Fibroblast of skin of right biceps (primary cell): ENCODE results near the gene STAB2.

ENCODE experiments used
- DNase-seq: peaks from one replicate; pipeline ENCODE4 v3.0.0-alpha.2; 2013

STAB2 gene

DNA sequence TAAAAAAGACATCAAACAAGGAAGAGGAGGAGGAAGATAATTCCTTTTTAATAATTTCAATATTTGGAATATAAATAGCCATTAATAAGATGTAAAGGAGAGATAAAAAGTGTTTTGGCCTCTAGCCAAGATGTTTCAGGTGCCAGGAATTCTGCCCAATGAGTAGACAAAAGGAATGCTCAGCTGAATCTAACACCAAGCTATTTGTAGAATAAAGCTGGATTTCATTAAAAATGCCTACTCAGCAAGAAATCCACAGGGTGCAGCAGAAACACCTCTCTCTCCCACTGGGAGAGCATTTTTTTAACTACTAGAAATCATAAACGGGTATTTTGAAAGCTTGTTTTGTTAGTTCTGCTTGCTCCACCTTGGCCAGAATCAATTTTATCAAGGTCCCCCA lies 4.1 kb upstream of the STAB2 start:
- no peak for DNase-seq

DNA sequence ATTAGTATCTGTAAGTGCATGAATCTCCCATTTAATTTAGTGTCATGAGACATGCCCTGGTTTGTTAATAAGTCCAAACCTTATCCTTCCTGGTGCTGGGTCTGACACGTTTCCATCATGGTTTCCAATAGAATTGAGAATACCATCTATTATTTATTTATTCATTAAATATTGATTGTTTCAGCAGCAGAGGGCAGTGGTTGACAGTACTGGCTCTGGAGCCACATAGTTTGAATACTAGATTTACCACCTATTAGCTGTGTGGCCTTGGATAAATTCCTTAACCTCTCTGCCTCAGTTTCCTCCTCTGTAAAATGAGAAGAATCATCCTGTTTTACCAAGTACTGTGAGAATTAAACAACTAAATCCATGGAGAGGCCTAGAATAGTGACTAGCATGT lies 941 bp upstream of the STAB2 start:
- DNase-seq, result no peak

DNA sequence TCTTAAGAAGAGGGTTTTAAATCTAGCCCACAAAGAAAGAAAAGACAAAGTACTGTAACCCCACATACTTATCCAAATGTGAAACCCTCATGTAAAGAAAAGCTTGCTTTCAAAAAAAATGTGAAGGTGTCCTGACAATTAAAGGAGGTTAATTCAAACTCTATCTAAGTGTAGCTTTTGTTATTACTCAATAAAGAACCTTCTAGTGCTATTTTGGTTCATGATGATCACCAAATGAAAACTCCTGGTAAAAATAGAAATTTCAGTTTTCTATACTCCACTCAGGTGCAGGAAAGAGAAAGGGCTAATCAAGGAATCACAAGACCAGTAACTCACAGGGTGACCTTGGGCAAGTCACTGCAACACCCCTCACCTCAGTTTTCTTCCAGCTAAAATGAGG lies 1.6 kb downstream of the STAB2 start:
- DNase-seq, result no peak

DNA sequence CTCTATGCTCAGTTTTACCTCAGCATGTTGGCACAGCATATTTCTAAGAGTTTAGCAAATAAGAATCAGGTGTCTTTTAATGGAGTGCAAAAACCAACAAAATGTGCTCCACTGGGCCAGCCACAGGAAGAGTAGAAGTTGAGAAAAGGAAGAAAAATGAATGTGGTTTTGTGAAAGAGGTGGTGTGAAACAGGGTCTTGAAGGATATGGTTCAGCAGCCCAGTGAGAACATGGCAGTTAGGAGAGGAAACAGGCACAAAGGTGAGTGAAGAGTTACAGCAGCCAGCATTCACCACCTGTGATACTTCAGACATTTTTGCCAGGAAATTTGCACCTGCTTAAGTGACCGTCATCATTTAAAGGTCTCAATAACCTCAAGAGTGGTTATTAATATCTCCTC lies 2.4 kb downstream of the STAB2 start:
- no peak for DNase-seq

DNA sequence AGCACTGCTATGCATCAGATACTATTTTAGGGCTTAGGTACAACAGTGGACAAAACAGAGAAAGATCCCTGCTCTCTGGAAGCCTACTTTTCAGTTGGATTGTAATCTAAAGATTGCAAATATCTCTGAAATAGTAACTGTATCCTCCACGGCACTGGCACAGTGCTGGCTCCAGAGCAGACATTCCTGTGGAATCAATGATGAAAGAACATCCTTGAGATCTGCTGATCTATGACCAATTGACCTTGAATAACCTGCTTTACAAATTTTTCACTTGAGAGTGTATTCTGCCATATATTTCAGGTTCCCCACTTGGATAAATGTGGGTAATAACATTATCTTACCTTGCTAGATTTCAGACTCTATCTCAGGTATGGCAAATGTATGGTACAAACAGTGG lies 3.2 kb downstream of the STAB2 start:
- no peak for DNase-seq

DNA sequence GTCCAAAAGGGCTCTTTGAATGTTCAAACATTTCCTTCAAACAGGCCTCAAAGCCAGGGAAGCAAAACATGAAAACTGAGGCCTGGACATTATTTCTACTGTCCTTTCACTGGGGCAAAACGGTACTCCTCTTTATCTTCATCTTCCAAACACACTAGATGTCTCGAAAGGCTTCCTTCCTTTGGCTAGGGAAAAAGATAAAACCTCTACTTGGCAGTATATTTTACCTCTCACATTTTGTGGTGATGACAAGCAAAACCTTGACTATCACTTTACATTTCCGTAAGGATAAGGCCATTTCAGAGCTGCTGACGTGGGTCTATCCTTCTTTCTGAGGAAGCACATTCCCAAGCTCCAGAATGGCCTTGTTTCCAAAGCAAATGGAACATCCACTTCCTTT lies 9.9 kb downstream of the STAB2 start:
- DNase-seq, result no peak

DNA sequence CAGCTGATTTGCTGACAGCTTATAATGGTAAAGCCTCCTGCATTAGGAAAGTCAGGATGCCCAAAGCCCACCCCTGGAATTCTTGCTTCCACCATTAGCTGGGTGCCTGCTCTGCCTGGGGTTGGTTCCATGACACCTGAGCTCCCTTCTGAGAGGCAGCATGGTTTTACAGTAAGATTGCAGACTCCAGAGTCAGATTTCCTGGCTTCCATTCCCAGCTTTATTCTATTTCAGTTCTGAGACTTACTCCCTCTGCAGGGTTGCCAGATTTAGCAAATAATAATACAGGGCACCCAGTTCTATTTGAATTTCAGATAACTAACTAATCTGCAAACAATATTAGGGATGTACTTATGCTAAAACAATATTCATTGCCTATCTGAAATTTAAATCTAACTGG lies 12.2 kb downstream of the STAB2 start:
- DNase-seq, result no peak

DNA sequence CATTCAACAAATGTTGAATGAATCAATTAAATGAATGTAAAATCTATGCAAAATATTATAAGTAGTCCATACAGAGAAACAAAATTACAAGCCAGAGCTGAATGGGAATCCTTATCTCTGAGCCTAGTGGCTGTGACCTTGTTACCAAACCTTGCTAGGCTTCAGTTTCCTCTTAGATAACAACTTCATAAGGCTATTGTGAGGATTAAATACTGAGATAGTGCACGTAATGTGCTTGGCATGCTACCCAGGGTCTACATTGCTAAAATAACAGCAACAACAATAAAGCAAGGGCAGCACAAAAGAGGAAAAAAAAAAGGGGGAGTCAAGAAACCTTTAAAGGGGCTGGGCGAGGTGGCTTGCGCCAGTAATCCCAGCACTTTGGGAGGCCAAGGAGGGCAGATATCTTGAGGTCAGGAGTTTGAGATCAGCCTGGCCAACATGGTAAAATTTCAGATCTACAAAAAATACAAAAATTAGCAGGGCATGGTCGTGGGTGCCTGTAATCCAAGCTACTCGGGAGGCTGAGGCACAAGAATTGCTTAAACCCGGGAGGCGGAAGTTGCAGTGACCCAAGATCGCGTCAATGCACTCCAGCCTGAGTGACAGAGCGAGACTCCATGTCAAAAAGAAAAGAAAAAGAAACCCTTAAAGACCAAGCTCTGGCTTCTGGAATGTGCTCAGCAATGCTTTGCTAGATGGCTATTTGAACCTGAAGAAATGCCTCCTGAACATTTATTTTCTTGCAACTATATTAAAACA lies 14.1 kb downstream of the STAB2 start:
- no peak for DNase-seq

DNA sequence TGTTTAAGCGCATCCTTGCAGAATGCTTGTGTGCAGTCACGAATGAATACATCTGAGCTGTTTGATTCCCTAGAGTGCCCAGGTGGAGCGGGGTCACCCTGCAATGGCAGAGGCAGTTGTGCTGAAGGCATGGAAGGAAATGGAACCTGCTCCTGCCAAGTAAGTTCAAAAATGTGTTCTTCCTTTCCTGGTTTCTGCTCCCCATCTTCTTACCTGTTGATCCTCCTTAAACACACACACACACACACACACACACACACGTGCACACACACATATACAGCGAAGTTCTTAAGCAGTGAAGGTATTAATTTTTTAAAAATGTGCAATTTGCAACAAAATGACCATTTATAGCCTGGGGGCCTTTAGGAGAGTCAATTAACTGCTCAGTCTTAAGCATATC lies 33.3 kb downstream of the STAB2 start:
- DNase-seq, result no peak

DNA sequence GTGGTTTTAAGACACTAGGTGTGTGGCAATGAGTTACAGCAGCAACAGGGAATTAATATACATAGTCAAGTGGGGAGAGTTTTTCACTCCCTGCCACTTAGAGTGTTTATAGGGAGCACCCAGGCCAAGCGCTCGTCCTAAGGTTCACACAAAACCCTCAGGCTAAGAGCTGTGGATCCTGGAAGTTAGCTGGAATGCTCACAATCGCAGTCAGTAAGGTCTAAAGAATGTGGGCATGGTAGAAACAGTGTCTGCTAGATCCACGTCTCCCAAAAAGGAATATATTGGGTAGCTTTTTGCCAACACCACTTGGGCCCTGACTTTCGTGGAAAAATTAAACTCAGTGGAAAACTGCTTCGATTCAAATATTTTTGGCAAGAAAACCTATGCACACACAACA lies 36.6 kb downstream of the STAB2 start:
- DNase-seq, result no peak

DNA sequence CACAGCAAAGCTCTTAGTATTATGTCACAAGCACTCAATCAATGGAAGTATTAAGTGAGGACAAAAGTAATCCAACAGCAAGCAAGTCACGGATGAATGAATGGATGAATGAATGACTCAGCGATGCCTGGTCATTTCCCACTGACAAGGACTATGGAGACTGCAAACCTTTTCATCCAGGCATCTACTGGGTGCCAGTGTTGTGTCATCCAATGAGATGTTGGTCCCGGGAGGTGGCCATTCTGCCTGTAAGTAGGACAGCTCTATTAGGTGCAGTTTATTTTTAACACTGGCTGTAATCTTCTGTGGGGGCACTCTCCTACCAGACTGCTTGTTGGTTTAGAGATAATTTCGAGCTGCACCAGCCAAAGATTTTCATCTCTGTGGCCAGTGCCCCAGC lies 39.4 kb downstream of the STAB2 start:
- DNase-seq, result peak; percentile 34

DNA sequence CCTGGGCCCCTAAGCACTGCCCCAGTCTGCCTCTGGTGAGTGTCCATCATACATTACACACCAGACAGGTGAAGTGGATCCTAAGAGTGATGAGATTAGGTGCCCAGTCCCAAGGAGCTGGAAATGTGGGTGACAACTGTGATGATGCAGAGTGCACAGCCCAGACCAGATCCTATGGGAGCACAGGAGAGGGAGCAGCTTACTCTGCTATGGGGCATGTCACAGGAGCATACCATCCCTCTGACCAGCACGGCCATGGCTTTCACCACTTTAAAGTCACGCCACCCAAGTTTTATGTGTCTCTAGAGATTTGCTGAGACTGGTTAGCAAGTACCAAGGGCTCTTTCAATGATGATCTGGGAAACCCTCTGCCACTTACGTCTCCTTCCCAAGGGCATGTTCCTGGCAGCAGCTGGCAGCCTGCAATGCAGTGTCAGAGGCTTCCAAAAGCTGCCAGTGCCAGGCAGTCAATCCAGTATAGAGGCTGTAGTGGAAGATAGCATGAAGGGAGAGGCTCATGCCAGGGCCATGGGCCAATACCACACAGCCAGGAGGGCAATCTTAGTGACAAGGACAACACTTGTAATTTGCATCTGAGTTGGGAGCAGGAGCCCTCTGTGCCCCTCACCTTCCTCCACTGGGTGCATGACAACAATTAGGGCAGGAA lies 40.2 kb downstream of the STAB2 start:
- DNase-seq, result no peak

DNA sequence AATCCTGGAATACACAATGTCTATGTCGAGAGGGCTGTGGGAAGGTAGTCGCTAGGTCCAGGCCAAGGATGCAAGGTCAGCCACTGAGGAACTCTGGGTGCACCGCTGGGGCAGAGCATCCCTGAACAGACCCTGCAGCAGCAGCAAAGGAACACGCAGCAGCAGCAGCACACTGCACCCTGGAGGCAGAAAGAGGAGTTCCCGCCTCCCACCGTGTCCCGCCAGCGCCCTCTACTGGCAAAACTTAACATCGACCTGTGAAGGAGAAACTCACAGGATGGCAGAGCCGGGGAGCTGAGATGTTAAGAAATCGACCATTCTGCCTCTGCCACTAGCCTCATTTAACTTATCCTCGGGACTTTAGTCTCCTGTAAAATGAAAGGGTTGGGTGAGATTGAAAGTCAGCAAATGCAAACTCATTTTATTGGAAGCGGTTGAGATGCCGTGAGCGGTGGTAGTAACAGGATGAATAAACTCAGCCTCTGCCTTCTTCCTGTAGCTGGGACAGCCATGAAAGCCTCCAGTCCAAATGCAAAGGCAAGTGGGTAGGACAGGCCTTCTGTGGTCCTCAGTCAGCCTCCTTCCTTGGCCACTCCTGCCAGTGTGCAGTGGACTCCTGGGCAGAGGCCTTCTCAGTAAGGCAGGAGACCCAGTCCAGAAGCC lies 45.6 kb downstream of the STAB2 start:
- DNase-seq, result peak; percentile 52

DNA sequence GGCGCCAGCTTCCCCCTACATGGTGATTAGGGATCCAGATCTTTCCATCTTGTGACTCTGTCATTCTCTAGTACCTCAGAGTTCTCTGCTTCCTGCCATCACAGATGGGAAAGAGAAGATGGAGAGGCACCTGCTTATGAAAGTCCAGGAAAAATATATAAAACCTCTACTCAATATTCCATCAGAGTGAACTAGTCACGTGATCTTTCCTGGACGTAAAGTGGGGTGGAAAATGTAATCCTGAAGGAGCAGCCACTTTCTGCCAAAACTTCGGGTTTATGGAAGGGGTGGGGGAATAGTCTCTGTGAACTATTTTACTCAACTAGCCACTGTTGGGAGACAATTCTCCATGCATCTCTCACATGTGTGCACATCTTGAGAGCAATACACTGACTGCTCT lies 47.7 kb downstream of the STAB2 start:
- DNase-seq, result no peak

DNA sequence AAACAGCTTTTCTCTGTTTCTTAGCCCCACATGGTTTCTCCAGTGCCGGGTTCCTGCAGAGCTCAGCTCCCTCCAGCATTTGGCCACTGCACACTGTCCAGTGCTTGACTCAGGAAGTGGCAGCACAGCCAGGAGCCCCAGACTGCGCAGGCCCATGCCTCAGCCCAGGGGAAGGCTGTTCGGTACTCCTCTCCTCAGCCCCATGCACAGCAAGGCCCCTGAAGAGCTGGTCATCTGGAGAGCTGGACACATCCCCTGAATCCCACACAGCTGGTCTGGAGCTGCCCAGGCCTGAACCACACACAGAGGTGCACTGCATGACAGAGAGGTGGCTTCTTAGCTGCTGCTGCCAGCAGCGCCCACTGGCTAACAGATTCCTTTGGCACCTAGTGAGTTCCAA lies 48.3 kb downstream of the STAB2 start:
- no peak for DNase-seq

DNA sequence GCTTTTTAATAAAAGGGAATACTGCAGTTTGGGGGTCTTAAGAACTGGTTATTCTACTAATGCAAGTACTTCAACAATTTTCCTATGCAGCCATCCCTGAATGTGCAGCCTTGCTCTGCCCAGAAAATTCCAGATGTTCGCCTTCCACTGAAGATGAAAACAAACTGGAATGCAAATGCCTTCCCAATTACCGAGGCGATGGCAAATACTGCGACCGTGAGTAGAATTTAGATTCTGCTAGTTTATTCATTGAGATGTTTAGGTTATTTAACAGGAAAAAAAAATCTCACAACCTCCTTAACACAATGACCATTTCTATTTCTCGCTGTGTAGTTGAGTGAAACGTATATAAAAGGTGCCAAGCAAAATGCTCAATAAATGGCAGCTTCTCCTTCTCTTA lies 49.9 kb downstream of the STAB2 start:
- DNase-seq, result no peak

DNA sequence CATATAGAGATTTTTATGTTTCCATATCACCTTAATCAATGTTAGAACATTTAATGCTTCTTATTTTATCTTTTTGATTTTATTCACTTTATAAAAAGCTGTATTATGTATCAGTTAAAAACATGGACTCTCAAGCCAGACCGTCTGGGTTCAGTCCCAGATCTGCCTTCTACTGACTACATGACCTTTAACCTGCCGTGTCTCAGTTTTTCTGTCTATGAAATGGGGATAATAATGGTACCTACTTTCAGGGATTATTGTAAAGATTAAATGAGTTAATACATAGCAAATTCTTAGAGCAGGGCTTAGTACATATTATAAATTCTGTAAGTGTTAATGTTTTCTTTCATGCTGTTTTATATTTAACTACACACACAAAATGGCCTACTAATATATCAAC lies 50.4 kb downstream of the STAB2 start:
- DNase-seq, result no peak

DNA sequence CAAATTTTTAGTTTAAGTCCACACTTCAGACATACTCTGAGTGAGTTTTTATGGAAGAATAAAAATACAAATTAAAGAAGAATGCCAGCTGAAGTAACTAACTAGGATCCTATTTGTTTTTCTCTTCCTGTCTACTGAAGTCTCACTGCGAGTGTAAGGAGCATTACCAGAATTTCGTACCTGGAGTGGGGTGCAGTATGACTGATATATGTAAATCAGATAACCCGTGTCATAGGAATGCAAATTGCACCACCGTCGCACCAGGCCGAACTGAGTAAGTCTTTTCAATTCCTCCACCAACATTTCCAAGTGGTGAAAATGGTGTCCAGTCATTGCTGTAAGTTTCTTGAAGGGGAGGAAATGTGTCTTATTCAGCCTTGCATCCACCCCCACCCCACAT lies 52.9 kb downstream of the STAB2 start:
- DNase-seq, result no peak

DNA sequence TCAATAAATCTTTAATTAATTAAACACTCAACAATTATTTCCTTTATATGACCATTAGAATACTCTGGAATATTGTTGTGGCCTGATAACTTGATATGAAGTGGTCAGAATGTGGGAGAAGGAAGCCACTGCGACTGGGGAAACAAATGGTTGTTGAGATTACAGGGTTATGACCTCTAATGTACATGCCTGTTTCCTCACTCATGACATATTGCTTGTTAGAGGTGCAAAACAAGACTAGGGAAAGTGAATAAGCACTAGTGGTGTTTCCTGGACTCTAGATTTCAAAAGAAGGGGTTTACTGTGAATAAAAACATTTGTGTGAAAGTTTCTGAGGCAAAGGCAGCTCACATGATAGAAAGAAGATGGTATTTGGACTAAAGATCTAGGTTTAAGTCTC lies 53.3 kb downstream of the STAB2 start:
- DNase-seq, result no peak

DNA sequence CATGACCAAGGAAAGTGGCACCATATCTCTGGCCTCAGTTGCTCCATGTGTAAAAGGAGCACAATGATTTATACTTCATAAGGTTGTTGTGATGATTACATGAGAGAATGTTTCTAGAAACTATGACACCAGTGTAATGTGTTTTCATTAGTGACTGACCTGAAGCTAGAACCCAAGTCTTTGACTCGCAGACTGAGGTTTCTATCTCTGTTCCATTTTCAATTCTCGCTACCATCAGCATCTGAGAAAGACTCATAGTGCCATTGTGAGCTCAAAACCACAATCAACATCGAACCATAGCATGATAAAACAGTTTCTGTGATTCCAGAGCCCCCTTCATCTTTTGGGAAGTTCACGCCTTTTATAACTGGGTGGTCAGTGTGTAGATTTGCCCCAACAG lies 53.8 kb downstream of the STAB2 start:
- DNase-seq, result no peak

DNA sequence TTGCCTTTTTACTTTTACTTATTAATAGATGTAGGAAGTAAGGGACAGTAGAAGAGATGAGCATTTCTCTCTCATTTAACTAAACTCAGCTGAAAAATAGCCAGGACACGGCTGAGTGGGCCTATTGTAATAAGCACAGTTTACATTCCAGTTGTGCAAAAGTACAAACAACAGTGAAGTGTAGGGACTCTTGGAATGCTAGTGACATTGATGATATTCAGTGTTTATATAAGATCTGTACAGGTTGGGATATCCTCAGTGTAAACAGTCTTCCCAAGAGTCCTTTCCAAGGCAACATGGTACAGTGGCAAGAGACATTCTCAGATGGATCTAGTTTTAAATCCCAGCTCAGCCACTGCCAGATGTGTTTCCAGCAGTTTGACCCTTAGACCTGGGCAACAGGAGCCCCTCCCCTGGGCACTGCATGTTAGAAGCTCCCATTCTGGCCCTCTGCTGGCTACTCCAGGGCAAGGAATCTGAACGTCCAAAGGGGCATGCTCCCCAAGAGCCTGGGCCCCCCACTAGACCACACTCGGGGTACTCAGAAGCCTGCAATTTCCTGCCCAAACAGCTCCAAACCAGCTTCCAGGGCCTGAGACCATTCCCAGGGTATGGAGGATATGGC lies 55.3 kb downstream of the STAB2 start:
- DNase-seq, result no peak

DNA sequence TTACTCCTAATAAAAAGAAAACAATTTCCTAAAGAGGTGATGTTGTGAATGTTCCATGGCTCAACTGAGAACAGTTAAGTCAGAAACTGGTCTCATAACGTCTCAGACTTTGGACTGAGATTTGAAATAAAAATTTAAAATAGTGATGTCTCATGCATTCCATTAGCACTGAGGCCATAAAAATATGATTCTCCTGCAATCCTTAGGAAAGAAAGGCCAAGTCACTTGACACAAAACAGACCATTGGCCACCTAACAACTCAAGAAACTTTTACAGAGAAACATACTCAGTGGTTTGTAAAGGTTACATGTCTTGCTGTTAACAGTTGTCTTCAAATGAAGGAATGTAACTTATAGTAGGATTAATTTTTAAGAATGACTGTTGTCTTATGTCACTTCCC lies 58.1 kb downstream of the STAB2 start:
- peak; percentile 70 for DNase-seq

DNA sequence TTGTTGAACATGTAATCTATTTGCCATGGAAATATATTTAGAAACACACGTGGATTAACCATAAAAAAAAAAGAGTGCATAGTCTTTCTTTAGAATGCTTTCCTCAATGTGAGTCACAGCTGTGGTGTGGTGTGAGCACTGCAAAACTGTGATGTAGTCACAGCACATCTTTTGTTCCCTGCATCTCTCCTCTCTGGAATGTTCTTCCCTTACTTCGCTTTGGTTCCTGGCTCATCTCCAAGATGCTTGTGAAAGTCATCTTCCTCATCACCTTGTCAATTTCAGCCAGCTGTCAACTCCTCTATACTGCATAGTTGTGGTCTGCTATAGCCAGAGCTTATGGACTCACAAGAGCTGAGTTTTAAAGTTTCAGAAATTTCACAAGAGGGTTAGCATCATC lies 60.2 kb downstream of the STAB2 start:
- DNase-seq, result peak; percentile 96

DNA sequence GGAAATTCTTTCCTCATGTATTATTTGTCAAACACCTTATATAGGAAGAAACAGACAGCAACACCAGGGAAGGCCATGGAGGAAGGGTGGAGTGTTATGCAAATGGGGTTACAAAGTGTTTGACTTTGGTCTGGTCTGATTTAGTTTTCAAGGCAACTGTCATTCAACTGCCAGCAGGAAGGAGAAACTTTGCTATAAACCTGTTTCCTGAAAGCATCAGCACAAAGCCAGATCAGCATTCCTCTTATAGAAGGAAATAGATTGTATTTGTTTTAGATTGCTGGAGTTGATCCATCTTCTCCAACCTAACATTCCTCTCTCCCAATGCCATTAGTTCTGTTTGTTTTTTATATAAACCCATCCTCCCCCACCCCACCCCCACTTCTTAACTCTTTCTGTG lies 65.7 kb downstream of the STAB2 start:
- DNase-seq, result no peak
